Measurements from ENCODE around the gene TMEM119.
"Not testable (repeated sequence)": the region's sequence is repeated elsewhere in the genome, so short reads cannot be mapped to it uniquely, and the experiment has no call there.

TMEM119 gene

DNA sequence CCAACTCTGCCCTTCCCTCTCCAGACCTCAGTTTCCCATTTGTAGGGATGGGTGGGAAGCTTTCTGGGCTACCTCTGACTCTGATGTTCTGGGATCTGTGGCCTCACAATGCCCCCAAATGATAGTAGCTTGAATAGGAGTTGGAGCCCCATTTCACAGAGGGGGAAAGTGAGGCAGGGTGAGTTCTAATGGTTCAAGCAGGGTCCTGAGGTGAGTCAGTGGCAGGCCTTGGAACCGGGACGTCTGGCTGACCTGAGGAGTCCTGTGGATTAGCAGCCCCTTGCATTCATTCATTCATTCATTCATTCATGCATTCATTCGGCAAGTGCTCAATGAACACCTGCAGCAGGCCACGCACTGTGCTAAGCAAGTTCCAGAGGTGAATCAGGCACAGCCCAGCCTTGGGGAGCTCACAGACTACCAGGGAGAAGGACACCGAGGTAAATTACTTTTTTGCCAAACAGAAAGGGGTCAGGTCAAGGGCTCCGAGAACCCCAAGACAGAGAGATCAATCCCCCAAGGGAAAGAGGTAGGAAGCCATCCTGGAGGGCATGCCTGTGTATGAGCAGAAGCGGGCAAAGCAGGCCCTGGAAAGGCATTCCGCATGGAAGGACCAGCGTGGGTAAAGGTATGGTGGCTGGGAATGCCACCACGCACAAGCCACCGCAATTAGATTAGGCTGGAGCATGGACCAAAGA lies 818 bp upstream of the TMEM119 start:
- no peak for DNase-seq

DNA sequence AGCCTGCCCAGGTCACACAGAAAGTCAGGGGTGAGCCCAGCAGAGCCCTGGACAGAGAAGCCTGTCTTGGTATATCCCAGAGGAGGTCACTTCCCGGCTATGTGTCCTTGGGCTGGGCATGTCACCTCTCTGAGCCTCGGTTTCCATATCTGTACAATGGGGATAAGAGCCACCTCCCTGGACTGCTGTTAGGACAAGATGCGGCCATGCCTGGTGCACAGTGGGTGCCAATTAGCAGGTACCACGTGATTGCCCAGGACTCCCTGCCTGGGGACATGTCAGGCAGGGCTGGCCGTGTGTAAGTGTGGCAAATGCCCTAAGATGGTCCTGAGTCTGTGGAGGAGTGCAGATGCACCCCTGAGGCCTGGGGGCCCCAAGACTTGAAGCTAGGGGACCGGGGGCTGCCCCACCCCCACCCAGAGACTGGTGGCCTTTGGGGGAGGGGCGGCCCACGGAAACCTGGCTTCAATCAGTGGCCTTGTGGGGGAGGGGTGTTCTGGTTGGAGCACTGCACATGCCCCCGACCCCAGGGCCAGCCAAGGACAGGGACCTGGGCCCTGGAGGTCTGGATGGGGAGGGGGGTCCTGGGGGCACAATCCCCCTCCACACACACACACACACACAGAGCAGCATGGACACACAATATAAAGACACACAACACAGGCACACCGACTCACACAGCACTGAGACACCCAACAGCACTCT lies 878 bp downstream of the TMEM119 start:
- no peak for DNase-seq

DNA sequence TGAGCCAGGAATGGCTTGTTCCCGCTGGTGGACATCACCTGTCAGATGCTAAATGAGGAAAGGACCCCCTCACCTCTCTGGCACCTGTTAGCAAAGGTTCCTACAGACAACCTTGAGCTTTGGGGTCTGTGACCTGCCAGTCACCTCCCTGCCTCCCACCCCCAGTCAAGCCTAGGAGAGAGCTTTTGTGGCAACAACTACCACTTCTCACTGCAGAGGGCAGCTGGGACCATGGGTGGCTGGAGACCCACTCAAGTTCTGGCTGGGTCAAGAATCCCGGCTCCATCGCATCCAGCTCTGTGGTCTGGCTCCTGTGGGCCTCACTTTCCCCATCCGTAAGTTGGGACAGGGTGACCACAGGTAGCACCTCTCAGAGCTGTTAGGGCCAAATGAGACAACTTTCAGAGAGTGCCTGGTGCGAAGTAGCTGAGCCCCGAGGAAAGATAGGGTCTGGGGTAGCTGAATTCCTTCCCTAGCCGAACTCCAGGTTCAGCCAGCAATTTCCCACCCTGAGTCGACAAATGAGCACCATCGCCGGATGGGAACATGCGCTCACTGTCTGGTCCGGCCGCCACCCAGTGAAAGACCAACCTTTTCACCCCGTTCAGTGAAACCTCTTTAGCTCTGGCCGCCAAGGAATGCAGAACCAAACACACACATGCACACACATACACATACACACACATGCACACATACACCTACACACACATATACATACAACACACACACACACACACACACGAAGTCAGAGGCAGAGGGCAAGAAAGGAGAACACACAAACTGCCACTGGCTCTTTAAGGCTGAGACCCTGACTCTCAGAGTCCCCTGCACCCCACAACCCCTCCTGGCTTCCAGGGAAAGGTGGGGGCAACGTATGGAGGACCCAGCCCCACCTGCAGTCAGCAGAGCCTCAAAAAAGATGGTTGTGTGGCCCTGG lies 1.9 kb downstream of the TMEM119 start:
- no peak for DNase-seq

DNA sequence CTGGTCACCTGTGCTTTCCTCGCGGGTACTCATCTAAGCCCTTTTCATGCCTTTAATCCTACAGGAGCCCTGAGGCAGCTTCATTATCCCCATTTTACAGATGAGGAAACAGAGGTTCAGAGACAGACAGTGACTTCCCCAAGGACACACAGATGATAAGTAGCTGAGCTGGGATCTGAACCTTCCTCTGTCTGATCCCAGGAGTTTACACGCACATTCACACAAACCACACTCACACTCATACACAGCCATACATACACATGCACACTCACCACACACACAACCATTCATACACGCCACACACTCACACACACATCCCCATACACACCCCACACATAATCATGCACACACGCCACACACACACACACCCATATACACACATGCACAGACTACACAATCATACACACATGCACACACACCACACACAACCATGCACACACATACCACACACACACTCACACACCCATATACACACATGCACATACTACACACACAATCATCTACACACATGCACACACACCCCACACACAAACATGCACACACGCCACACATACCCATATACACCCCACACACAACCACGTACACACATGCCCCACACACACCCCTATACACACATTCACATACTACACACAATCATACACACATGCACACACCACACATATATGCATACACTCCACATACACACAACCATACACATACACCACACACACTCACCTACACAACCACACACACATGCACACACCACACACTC lies 2.7 kb downstream of the TMEM119 start:
- no peak for DNase-seq

DNA sequence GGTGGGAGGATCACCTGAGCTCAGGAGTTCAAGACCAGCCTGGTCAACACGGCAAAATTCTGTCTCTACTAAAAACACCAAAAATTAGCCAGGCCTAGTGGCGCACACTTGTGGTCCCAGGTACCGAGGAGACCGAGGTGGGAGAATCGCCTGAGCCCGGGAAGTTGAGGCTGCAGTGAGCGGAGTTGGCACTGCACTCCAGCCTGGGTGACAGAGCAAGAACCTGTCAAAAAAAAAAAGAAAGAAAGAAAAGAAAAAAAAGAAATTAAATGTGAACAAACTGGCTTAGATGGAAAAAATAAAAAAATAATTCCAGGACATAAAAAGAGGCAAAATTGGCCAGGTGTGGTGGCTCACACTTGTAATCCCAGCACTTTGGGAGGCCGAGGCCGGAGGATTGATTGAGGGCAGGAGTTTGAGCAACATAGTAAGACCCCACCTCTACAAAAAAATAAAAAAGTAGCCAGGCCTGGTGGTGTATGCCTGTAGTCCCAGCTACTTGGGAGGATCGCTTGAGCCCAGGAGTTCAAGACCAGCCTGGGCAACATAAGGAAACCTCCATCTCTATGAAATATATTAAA lies 3.5 kb downstream of the TMEM119 start:
- no peak for DNase-seq

DNA sequence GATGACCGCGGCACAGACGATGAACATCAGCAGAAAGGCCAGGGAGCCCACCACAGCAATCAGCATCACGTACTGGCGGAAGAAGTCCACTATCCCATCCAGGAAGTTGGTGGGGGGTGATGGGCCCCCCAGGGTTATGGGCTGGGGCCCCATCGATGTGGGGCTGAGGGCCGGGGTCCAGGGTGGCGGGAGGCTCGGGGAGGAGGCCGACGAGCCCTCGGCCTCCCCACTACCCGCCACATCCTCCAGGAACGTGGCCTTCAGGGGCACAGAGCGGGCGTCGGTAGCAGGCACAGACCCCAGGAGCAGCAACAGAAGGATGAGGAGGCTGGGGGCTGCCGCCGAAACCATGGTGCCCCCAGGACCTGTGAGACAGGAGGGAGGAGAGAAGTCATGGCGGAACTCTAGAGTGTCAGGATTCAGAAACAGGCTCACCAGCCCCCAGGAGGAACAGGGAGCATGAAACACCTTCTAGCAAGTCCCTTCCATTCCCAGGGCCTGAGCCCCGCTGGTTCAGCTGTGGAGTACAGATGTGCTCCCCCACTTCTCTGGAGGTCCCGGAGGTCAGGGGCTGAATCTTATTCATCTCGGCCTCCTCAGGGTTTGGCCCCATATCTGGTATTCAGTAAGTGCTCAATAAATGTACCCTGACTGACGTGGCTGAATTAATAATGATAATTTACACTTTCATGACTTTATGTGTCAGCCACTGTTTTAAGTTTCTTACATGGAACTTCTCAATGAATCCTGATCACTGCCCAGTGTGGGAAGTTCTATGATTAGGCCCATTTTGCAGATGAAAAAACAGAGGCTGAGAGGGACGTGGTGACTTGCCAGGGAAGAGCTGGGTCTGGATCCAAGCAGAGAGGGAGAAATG lies 5.6 kb downstream of the TMEM119 start:
- DNase-seq, result no peak

DNA sequence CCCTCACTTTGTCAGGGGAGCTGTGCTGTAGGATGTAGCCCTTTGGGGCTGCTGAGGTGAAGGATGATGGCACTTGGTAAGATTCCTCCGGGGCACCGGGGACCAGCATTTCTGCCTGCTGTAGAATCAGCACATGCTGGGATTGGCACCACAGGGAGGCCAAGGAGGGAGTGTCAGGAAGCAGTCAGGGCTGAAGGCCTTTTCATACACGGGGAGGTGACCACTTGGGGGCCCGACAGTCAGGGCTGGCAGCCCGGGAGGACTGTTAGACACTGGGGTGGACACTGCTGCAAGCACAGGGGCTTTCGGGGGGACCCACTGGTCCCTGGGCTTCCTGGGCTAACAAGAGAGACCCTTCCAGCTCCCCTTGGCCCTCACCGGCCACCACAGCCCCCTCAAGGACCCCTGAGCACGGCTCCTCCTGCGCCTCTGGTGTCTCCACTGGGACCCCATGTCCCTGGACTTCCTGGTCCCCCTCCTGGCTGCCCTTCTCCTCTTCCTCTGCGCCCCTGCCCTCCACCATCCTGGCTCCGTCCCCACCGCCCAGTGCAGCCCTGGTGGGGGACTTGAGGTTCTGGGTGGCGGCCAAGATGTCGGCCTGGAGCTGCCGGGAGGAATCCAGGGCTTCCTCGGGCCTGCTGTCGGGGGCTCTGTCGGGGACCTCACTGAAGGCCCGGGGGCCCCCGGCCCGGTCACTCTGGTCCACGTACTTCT lies 6.5 kb downstream of the TMEM119 start:
- no peak for DNase-seq

DNA sequence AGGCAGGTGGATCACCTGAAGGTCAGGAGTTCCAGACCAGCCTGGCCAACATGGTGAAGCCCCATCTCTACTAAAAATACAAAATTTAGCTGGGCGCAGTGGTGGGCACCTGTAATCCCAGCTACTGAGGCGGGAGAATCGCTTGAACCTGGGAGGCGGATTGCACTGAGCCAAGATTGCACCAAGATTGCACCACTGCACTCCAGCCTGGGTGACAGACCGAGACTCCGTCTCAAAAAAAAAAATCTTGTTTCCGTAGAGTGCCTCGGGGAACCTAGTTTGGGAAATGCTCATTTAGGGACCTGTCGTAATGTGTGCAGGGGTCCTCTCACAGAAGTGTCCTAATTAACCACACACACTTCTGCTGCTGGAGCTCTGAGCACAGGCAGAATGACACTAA lies 7.4 kb downstream of the TMEM119 start:
- not testable (repeated sequence) for DNase-seq

DNA sequence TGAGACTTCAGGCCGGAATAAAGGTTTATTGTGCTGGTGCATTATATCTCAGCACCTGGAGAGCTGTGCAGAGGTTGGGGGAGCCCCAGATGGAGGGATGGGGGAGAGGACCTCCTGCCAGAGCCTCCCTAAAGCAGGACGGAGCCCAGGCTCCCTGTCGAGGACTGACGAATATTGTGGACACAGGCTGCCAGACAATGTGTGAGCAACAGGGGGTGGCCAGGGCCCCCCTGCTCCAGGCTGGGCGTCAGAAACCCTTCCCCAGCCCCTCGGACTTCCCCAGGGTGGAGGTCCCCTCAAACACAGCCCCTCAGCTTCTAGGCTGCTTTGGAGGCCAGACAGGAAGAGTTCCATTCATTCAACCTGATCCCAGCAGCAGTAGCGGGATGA lies 8.0 kb downstream of the TMEM119 start:
- DNase-seq, result no peak

DNA sequence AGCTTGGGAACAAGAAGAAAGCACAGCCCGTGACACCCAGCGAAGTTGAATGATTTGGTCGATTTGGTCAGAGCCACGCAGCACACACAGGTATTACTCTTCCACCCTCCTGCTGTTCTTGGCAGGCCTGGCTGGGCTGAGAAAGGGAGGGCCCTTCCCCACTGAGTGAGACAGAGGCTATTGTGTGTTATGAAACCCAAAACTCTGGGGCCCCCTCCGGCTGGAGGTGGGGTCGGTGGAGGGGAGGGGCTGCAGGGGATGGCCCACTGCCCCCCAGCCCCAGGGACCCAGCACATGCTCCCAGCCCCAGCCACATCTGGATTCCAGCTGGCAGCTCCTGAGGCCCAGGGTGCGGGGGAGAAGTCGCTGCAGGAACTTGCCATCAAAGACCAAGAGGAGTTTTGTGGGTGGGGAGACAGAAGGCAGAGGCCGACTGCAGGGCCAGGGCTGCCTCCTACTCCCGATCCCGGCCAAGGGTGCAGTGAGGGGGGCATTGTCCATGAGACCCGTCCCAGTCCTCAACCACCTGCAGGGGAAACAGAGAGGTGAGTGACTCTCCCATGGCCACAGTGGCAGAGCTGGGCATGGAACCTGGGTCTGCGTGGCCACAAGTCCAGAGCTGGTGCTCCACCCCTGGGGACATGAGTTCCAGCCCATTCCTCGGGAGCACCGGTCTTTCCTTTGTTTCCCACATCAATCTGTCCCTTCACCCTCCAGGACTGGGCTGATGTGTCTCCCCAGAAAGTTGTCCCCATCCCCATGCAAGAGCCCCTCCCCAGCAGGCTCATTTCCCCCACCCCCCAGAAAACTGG lies 8.7 kb downstream of the TMEM119 start:
- DNase-seq, result no peak

DNA sequence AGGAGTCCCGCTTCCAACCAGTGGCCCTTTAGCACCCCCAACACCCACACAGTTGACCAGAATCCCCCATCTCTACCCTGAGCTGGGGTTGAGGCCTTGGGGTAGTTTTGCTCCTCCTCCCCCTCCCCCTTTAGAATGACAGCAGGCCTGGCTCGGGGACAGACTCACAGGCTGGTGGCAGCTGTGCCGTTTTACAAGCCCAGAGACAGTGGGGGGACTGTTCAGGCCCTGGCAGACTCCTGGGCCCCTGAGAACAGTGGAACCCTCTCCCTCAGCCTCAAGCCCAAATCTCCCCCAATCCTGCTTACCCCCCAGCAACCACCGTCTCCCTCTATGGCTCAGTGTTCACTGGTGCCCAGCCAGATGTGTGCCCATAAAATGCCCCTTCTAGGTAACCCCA lies 10.1 kb downstream of the TMEM119 start:
- DNase-seq, result no peak

DNA sequence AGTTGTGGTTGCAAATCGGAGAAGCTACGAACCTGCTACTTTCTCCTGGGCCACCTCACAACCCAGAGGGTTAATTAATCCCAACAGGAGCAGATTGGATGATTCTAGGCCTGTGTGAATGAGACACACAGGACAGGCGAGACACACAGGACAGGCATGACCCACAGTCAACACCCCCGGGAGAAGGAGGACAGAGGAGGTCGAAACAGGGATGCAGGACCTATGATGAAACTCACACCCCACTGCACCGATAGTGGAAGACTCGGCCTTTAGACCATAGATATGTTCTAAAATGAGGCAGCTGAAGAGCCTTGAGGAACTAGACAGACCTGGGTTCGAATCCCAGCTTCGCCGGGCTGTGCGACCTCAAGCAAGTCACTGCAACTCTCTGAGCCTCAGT lies 11.6 kb downstream of the TMEM119 start:
- DNase-seq, result no peak

DNA sequence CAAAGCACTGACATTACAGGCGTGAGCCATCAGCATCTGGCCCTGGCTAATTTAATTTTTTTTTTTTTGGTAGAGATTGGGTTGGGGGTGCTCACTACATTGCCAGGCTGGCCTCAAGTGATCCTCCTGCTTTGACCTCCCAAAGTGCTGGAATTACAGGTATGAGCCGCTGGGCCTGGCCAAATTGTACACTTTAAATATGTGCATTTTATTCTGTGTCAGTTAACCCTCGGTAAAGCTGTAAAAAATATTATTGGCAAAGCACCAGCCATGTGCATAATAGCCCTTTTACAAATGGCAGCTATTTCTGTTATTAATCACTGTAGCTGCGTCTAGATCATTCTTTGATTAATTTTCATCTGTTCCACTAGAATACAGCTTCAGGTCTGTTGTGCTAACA lies 12.0 kb downstream of the TMEM119 start:
- DNase-seq, result no peak

DNA sequence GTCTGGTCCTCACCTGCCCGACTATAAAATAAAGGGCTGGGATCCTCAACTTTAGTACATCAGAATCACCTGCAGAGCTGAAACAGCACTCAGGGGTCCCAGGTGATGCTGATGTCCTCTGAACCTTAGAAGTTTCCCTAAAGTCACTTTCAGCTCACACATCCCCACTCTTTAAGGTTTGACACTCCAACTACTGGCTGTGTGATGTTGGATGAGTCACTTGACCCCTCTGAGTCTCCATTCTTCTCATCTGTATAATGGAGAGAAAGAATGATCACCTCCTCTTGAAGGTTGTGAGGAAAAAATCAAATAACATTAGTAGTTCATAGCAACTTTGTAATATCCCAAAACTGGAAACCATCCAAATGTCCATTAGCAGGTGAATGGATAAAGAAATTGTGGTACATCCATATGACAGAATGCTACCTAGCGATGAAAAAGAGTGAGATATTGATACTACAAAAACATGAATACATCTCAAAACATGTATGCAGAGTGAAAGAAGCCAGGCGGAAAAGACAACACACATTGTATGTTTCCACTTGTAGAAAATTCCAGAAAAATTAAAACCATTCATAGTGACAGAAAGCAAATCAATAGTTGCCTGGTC lies 13.3 kb downstream of the TMEM119 start:
- DNase-seq, result no peak

DNA sequence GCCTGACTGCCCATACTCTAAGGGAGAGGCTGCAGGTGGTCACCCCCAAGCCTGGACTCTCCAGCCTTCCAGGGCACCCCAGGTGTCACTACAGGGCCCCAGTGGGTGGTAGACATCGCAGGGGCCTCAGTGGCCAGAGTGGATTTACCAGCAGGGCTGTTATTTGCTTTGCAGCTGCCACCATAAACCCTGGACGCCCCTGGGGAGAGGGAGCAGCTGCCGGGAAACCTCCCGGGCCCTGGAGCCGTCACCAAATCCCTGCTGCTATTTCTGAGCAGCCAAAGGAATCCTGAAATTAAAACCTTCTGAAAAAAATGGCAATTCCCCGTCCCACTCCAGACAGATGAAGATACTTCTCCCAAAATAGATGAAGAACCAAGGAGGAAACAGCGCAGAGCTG lies 13.9 kb downstream of the TMEM119 start:
- DNase-seq, result no peak

DNA sequence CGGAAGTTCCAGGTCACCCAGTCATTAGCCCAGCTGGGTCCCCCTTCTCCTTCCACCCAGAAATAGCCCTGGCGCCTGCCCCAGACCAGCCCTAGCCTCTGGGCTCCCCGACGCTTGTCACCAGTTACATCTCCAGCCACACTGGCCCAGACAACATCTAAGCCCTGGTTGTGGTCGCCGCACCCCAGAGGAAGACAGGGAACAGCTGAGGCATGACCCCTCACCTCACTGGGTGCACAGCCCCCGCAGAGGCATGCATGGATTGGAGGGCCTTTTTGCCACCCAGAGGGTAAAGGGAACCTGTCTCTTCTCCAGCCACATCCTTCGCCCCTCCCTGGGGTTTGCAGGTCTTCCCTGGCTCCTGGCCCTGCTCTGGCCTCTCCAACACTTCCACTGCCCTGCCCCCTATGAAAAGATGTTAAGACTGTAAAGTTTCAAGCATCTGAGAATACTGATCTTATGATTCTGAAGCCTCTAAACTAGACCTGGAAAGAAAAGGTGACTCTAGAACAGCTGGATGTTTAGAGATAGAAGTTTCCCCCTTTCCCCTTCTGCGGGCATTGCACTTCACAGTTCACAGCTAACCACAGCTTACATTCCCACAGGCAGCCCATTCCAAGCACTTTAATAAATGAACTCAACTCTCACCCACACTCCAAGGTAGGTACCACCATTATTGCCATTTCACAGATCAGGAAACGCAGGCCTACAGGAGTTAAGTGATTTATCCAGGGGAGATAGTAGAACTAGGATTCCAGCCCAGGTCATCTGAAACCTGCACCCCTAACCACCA lies 14.7 kb downstream of the TMEM119 start:
- DNase-seq, result no peak

DNA sequence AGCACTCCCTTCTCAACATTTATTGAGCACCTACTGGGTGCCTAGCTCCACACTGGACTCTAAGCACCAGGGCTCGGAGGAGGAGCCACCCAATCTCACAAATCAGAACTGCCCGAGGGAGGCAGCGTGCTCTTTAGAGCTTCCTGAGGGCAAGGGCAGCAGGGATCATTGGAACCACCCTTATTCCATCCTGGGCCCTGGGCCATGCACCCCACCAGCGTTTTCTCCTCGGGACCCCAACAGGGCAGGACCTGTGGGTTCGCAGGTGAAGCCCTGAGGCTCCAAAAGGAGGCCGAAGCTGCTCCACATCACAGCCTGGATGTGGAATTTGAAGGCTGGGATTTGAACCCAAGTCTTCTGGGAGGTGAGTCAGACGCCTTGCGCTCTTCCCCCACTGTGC lies 15.4 kb downstream of the TMEM119 start:
- DNase-seq, result no peak

Measured in SHP77 treated with DMSO at 0.1 percent for 48 hours (cell line).